Fibroblast of skin of left biceps (primary cell): ENCODE results near the gene NAXE.
"Not testable (repeated sequence)": the region's sequence is repeated elsewhere in the genome, so short reads cannot be mapped to it uniquely, and the experiment has no call there.

Source experiments
- DNase-seq, 2 experiments: peaks; one replicate each; pipeline ENCODE4 v3.0.0-alpha.2; 2013; ENCODE audit warnings: low read depth in 2 of 2

Gene NAXE

GRCh38 chr1:156571261-156571852 is 20.2 kb upstream of the NAXE start:
- DNase-seq: peak; percentile 79 to 80

- peak; percentile 33 to 42 for DNase-seq
Observed at GRCh38 chr1:156571919-156572662, 19.5 kb upstream of the NAXE start, which contains the start of gene IQGAP3. Gene IQGAP3 (minus strand): TSS chr1:156572565. CDS start chr1:156572529, 36 bp downstream.

GRCh38 chr1:156572663-156573018 is 18.9 kb upstream of the NAXE start:
- DNase-seq: no peak

- no peak for DNase-seq
Observed at GRCh38 chr1:156574039-156574633, 17.4 kb upstream of the NAXE start.

GRCh38 chr1:156577550-156577949 is 14.0 kb upstream of the NAXE start:
- DNase-seq: no peak

- DNase-seq: no peak
Observed at GRCh38 chr1:156578055-156578454, 13.5 kb upstream of the NAXE start.

GRCh38 chr1:156579472-156579871 is 12.1 kb upstream of the NAXE start, which contains the start of gene TTC24:
Gene TTC24 (plus strand): TSS chr1:156579723. CDS start chr1:156581365, 1,642 bp downstream.
- DNase-seq: no peak

GRCh38 chr1:156581661-156582387 is 9.8 kb upstream of the NAXE start:
- DNase-seq: no peak

GRCh38 chr1:156582388-156583017 is 9.1 kb upstream of the NAXE start:
- DNase-seq: no peak

GRCh38 chr1:156583821-156584622 is 7.6 kb upstream of the NAXE start:
- DNase-seq: peak in 1 of 2 experiments; percentile 33

GRCh38 chr1:156584813-156585212 is 6.8 kb upstream of the NAXE start:
- no peak for DNase-seq

GRCh38 chr1:156586323-156586722 is 5.3 kb upstream of the NAXE start:
- no peak for DNase-seq

GRCh38 chr1:156586892-156587477 is 4.6 kb upstream of the NAXE start:
- DNase-seq: no peak

- DNase-seq: not testable (repeated sequence)
Observed at GRCh38 chr1:156587927-156588326, 3.6 kb upstream of the NAXE start.

GRCh38 chr1:156589546-156589945 is 2.0 kb upstream of the NAXE start:
- no peak for DNase-seq

- DNase-seq: no peak
Observed at GRCh38 chr1:156590326-156591180, 1.0 kb upstream of the NAXE start.

- DNase-seq: no peak
Observed at GRCh38 chr1:156591181-156591431, 470 bp upstream of the NAXE start.

GRCh38 chr1:156592158-156592909 is 758 bp downstream of the NAXE start:
- no peak for DNase-seq
